Keratinocyte (primary cell): Measurements from ENCODE around the gene ATP8A1.

Source experiments
- EZH2 ChIP-seq: IDR thresholded peaks from one replicate; pipeline ENCODE4 v1.6.1; 2012; ENCODE audit warnings: inconsistent platforms, mild to moderate bottlenecking, low read length, moderate library complexity
- TF ChIP-seq, protein P1 (sequence below), 3 experiments: IDR thresholded peaks in 1 of 3; conservative IDR thresholded peaks in 1 of 3; optimal IDR thresholded peaks in 1 of 3; 2 replicates in 2 of 3; 3 replicates in 1 of 3; pipeline versions ENCODE3 to v1.5.1; 2011; ENCODE audit warnings: low read length in 3 of 3, mild to moderate bottlenecking in 3 of 3, moderate library complexity in 2 of 3, control low read depth in 1 of 3, inconsistent platforms in 1 of 3; ENCODE audit not compliant: insufficient read depth in 2 of 3; ENCODE audit errors: extremely low read depth in 1 of 3

DNA sequence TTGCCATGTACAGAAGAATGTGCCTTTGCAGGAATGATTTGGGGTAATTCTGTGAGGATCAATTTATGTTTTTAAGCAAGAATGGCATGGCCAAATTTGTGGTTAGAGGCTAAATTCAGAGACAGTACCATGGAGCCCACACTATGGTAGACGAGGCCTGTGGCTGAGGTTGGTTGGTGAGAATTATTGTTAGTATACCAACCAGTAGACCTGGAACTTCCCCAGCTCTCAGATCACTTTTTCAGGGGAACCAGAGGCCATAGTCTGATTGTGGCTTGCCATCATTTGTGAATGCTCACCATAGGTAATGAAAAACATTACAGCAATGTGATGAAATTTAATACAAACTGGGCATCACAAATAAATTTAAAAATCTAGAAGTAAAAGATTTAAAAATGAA lies 203.3 kb downstream of the ATP8A1 start:
- TF ChIP-seq, protein P1, sequence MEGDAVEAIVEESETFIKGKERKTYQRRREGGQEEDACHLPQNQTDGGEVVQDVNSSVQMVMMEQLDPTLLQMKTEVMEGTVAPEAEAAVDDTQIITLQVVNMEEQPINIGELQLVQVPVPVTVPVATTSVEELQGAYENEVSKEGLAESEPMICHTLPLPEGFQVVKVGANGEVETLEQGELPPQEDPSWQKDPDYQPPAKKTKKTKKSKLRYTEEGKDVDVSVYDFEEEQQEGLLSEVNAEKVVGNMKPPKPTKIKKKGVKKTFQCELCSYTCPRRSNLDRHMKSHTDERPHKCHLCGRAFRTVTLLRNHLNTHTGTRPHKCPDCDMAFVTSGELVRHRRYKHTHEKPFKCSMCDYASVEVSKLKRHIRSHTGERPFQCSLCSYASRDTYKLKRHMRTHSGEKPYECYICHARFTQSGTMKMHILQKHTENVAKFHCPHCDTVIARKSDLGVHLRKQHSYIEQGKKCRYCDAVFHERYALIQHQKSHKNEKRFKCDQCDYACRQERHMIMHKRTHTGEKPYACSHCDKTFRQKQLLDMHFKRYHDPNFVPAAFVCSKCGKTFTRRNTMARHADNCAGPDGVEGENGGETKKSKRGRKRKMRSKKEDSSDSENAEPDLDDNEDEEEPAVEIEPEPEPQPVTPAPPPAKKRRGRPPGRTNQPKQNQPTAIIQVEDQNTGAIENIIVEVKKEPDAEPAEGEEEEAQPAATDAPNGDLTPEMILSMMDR (optimal IDR thresholded peaks at IDR 0.05 in 1 of 3, IDR thresholded peaks at IDR 0.05 in 1 of 3, conservative IDR thresholded peaks at IDR 0.05 in 1 of 3; ENCODE audit: extremely low read depth in 1 of 3, insufficient read depth in 2 of 3, low read length in 3 of 3) = no peak
- no peak for TF ChIP-seq EZH2
